ENCODE data around the gene UFC1.
A peak's percentile ranks its signal among the peaks of the same experiment; 100 is the strongest.

Gene UFC1

GRCh38 chr1:161153682-161154337 is at the start of gene UFC1:
TSS of gene UFC1 (plus strand) at chr1:161153978. CDS start at chr1:161153998, 20 bp downstream.
- no peak for TF ChIP-seq CTCF (IDR thresholded peaks at IDR 0.05; ENCODE audit: low read depth, low read length)
- Histone ChIP-seq H3K36me3 (peaks cover 24% of the 10 kb centered on the region), H3K4me3 (ENCODE audit: low read depth, low read length) (peak within 1 kb of the TSS; percentile 85), H3K27me3 (ENCODE audit: insufficient read depth, low read depth, severe bottlenecking) (no peaks in the 10 kb centered on the region), H3K9me3 (ENCODE audit: severe bottlenecking) (no peaks in the 10 kb centered on the region), H3K27ac (peak within 1 kb of the TSS; percentile 99)
- peak; percentile 89 for DNase-seq

- Histone ChIP-seq H3K27ac (no peak overlapping the region), H3K9me3 (ENCODE audit: severe bottlenecking) (no peaks in the 10 kb centered on the region), H3K27me3 (ENCODE audit: insufficient read depth, low read depth, severe bottlenecking) (no peaks in the 10 kb centered on the region), H3K36me3 (peaks cover 46% of the 10 kb centered on the region), H3K4me3 (ENCODE audit: low read depth, low read length) (no peak overlapping the region)
- DNase-seq = no peak
- TF ChIP-seq CTCF (IDR thresholded peaks at IDR 0.05; ENCODE audit: low read depth, low read length) = no peak
Observed at GRCh38 chr1:161106431-161106830, 47.3 kb upstream of the UFC1 start.

GRCh38 chr1:161111117-161111516 is 42.7 kb upstream of the UFC1 start:
- no peaks in the 10 kb centered on the region for H3K9me3 ChIP-seq (ENCODE audit: severe bottlenecking)
- H3K27me3 ChIP-seq (ENCODE audit: insufficient read depth, low read depth, severe bottlenecking) = no peaks in the 10 kb centered on the region
- TF ChIP-seq CTCF (IDR thresholded peaks at IDR 0.05; ENCODE audit: low read depth, low read length) = no peak
- H3K27ac ChIP-seq = no peak overlapping the region
- no peak overlapping the region for H3K4me3 ChIP-seq (ENCODE audit: low read depth, low read length)
- H3K36me3 ChIP-seq = peaks cover 41% of the 10 kb centered on the region
- no peak for DNase-seq

GRCh38 chr1:161111527-161111926 is 42.3 kb upstream of the UFC1 start:
- H3K9me3 ChIP-seq (ENCODE audit: severe bottlenecking) = no peaks in the 10 kb centered on the region
- no peaks in the 10 kb centered on the region for H3K27me3 ChIP-seq (ENCODE audit: insufficient read depth, low read depth, severe bottlenecking)
- no peak for TF ChIP-seq CTCF (IDR thresholded peaks at IDR 0.05; ENCODE audit: low read depth, low read length)
- H3K4me3 ChIP-seq (ENCODE audit: low read depth, low read length) = no peak overlapping the region
- DNase-seq = no peak
- no peak overlapping the region for H3K27ac ChIP-seq
- H3K36me3 ChIP-seq = peaks cover 41% of the 10 kb centered on the region

GRCh38 chr1:161113915-161114314 is 39.9 kb upstream of the UFC1 start:
- no peak for DNase-seq
- no peaks in the 10 kb centered on the region for H3K27me3 ChIP-seq (ENCODE audit: insufficient read depth, low read depth, severe bottlenecking)
- TF ChIP-seq CTCF (IDR thresholded peaks at IDR 0.05; ENCODE audit: low read depth, low read length) = no peak
- H3K27ac ChIP-seq = no peak overlapping the region
- no peaks in the 10 kb centered on the region for H3K9me3 ChIP-seq (ENCODE audit: severe bottlenecking)
- H3K4me3 ChIP-seq (ENCODE audit: low read depth, low read length) = no peak overlapping the region
- peaks cover 40% of the 10 kb centered on the region for H3K36me3 ChIP-seq

- Histone ChIP-seq H3K36me3 (peaks cover 42% of the 10 kb centered on the region), H3K27ac (no peak overlapping the region), H3K27me3 (ENCODE audit: insufficient read depth, low read depth, severe bottlenecking) (no peaks in the 10 kb centered on the region), H3K9me3 (ENCODE audit: severe bottlenecking) (no peaks in the 10 kb centered on the region), H3K4me3 (ENCODE audit: low read depth, low read length) (no peak overlapping the region)
- no peak for TF ChIP-seq CTCF (IDR thresholded peaks at IDR 0.05; ENCODE audit: low read depth, low read length)
- DNase-seq = no peak
Observed at GRCh38 chr1:161114556-161114955, 39.2 kb upstream of the UFC1 start.

All from WERI-Rb-1 (cell line).